Stimulated activated CD4-positive, alpha-beta T cell treated with anti-CD3 and anti-CD28 coated beads, Interleukin-12 subunit alpha, Interleukin-12 subunit beta, amount 100 ng/mL, for 24 hours (primary cell): ENCODE measurements around the gene BATF3.
"Not testable (repeated sequence)": the region's sequence is repeated elsewhere in the genome, so short reads cannot be mapped to it uniquely, and the experiment has no call there.

Source experiments
- DNase-seq, 2 experiments: peaks; one replicate each; pipeline ENCODE4 v3.0.0-alpha.2; 2020; ENCODE audit warnings: low read depth in 2 of 2

BATF3 gene

GRCh38 chr1:212658250-212658649 is 41.4 kb downstream of the BATF3 start:
- DNase-seq: not testable (repeated sequence)

GRCh38 chr1:212656730-212657129 is 42.9 kb downstream of the BATF3 start:
- DNase-seq: no peak

DNA sequence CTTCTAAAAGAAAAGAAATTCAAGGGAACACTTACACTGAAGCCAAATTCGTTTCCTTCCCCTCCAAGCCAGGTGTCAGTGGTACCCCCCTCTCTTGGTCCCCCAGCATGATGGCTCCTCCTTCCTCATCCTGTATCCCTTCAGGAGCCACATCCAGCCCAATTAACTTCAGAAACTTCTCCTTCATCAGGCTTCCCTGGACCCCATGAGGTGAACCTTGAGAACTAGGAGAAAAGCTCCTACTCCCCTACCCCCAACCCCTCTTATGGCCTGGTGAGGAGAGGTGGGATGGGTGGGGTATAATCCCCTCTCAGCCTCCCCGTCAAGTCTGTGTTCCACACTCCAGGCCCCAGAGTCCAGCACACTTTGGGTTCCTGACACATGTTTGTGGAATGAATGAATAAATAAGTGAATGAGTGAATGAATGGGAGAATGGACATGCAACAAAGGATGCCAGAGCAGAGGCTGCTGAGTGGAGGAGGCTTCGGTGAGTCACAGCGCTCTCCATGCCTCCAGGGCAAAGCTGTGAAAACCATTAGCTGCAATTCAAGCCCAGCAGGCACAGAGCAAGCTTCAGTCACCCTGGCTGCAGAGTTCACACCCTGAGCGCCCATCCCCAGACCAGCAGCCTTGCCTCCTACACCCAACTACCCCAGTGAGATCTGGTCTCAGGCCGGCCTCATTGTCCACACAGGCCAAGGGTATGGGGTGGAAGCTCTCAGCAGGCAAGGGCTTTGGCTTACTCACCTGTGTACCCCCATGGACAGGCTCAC is 43.8 kb downstream of the BATF3 start:
- no peak for DNase-seq

DNA sequence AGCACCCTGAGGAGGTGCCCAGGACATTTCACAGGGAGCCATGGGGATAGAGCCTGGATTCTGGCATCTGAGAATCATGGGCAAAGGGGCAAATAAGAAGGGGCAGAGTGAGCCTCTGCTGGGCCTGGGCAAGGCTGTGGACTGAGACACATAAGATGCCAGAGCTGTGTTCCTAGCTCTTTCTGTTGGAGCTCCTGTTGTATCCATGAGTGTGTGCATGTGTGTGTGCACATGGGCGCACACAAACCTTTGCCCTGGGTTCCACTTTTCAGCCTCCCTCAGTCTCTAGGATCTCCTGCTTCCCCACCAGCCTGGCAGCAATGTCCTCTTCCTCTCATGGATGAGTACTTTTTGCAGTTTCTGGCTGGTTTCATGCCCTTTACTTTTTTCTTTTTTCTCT is 47.0 kb downstream of the BATF3 start:
- no peak for DNase-seq

GRCh38 chr1:212651977-212652376 is 47.7 kb downstream of the BATF3 start:
- no peak for DNase-seq

DNA sequence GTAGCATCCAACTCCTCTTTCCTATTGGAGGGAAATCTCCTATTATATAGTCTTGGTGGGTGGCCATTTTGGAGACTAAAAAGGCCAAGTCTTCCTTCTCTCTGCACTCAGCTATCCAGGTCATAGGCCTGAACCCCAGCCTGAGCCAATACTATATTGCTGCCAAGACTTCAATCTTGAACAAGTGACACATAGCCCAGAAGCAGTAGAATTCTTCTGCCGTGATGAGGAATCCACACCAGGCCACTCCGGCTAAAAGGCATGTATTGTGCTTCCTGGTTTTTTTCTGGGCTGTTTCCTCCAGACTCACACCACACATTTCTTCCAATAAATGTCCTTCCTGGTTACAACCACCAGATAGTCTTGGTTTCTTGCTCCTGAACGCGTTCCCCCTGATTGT is 48.1 kb downstream of the BATF3 start:
- no peak for DNase-seq

DNA sequence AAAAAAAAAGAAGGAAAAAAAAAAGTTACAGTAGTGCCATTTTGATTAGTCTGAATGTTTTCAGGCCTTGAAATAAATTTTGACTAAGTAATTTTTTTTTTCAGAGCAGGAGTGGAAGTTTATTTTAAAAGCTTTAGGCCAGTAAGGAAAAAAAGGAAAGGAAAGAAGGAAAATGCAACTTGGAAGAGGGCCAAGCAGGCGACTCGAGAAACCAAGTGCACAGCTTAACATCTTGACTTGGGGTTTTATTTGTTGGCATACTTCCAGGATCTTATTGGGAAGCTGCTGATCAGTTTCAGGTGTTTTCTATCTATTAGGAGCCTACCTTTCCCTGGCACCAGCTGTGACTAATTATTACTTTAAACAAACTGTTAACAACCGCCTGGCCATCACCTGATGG is 49.4 kb downstream of the BATF3 start:
- DNase-seq: no peak

DNA sequence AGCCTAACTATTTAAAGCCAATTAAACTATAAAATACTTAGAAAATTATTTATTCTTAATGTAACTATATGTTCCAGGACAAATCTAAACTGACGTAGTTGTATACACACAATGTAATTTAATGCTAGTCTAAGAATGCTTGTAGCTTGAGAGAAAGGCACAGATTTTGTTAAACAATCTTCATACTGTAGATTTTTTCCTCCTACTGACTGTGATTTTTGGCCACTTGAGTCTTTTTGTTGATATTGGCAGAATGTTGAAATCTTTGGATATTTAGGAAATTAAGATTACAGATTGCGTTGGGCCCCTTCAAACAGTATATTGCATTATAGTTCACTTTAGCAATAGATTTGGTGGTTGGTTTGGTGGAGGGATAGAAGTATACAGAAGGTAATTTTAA is 50.6 kb downstream of the BATF3 start:
- DNase-seq: no peak

- no peak for DNase-seq
Observed at GRCh38 chr1:212648431-212648830, 51.2 kb downstream of the BATF3 start.

DNA sequence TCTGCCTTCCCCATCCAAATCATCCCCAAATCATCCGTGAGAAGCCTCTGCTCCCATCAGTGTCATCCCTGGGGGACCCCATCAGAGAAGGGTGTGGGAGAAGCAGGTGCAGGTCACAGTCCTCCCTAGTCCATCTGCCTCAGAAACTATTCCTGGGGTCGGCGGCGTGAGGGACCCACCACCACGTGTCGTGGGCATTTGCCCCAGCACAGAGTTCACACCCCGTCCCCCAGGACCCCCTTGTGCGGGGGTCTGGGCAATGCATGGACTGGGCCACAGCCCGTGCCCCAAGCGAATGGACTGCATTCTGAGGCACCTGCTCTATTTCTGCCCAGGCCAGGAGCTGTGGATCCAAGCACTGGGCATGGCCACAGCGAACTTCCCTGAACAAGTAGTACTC is 52.6 kb downstream of the BATF3 start:
- DNase-seq: no peak

GRCh38 chr1:212646588-212646987 is 53.1 kb downstream of the BATF3 start:
- no peak for DNase-seq

DNA sequence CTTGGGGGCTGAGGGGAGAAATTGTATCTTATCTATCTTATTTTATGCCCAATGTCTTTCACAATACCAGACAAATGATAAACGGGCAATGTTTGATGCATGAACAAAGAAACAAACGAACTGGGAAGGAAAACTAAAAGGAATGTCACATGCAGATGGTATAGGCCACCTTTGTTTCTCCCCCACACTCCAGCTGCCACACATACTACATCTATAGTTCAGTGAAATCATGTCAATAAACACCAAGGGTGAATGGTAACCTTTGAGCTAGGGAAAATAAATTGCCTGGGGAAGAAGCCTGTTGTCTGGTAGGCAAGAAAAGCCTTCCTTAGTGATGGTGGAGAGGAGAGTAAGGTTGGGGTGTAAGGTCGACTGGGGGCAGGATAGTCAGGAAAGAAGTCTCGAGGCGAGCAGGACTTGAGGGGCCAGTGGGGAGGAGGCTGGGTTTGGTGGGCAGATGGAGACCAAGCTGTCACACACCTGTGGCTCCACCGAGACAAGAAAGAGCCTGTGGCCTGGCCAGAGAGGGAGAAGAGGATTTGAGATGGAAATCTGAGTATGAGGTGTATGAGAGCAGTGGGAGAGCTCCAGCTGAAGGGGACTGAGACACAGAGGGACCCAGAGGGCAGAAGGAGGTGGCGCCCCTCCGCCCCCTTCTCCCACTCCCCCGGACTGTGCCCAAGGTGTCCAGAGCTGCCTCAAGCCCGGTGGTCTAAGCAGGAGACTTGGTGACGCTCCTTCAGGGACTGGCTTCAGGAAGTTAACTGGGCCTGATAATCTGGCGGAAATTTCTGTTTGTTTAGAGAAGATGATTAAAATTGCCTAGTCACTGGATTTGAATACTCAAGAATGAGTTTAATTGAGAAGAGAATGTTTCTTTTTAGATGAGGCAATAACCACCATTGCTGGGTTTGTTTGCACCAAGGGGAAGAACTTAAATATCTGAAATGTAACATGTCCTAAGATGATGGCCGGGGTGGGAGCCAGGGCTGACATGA is 53.8 kb downstream of the BATF3 start:
- no peak for DNase-seq

DNA sequence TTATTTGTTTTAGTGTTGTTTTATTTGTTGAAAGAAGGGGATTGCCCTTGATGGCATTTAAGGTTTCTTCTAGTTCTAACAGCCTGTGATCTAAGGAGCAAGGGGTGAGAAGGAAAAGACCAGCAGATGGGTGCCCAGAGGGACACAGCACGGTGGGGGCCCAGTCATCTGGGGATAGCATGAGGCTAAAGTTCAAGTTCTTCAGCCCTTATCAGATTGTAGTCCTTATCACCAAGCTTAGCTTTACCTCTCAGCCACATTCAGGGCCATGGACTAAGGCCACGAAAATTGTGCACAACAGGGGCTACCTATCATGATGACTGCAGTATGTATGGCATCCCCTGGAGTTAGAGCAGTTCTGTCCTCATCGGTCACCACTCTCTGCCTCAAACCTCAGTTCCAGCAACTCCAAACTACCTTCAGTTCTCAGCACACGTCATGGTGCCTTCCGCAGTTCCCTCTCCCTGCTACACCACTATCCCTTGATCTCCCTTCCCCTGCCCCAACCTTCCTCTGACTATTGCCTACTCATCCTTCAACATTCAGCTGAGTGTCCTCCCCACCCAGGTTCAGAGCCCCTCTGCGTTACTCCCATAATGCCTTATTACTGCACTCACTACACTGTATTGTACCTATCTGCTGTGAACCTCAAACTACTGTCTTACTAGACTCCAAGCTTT is 54.6 kb downstream of the BATF3 start:
- no peak for DNase-seq

- no peak for DNase-seq
Observed at GRCh38 chr1:212643877-212644276, 55.8 kb downstream of the BATF3 start.

DNA sequence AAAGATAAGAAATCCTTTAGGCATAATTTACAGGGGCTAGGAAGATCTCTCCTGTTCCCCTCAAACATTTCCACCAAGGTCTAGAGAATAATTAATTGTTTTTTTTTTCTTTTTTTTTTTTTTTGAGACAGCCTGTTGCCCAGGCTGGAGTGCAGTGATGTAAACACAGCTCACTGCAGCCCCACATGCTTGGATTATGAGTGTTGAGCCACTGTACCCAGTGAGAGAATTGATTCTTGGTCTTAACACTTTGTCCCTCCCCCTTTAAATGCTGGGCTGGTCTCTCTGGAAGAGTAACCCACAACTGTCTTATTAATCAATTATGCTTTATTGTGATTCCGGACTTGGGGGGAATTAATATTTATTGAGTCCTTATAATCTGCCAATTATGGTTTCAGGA is 57.7 kb downstream of the BATF3 start:
- DNase-seq: no peak

GRCh38 chr1:212640223-212640878 is 59.3 kb downstream of the BATF3 start:
- DNase-seq: no peak

- not testable (repeated sequence) for DNase-seq
Observed at GRCh38 chr1:212639524-212639923, 60.1 kb downstream of the BATF3 start.

DNA sequence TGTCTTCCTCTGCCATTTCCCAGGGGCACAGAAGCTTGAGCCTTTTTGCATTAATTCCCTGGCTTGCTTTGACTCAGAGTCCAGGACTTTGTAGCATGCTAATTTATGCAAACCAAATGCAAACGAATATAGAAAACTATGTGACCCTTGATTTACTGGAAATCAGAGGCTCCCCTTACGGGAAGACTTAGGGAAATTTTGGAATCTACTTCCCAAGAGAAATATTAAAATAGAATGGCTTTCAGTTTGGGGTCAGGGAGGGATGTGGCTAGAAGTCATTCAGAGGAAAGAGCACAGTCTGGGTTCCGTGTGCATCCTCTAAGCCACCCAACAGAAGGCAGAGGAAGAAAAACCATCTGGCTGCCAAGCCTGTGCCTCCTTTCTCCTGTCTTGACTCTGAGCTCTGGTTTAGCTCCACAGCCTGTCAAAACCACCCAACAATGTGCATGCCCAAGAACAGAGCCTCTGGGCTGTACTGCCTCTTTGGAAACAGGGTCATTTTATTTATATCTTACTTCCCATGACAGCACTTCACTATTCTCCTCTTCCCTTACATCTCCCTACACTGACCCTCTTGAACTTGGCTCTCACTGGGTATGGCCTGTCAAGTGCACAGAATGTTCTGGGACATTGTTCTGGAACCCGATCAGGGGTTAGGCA is 61.0 kb downstream of the BATF3 start:
- DNase-seq: no peak

DNA sequence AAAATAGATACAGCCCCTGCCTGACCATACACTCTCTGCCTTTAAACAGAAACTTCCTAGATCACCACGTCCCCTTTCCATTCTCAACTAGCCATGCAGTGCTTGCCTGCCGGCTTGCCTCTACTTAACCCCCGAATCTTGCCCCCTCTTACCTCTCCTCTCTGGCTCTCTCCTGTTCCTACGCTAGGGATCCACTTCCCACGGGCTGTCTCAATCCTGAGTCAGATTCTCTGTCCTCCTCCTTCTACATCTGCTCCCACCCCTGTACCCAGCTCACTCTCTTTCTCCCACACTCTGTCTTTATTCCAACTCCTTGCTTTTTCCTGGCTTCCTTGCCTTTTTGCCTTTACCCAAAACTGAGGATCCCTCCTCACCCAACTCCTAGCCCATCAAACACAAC is 61.7 kb downstream of the BATF3 start:
- no peak for DNase-seq
